GM12874 (cell line): ENCODE results near the gene UBA3.

Experiments used
- CTCF ChIP-seq: IDR thresholded peaks from 2 replicates; pipeline ENCODE4 v1.5.1; 2011; ENCODE audit warnings: low read depth, mild to moderate bottlenecking, control low read depth, low read length, moderate library complexity; ENCODE audit not compliant: insufficient read depth

UBA3 gene

GRCh38 chr3:69115731-69116130 is 35.6 kb upstream of the UBA3 start:
- no peak for TF ChIP-seq CTCF

- TF ChIP-seq CTCF: no peak
These were observed 33.4 kb upstream of the UBA3 start for GRCh38 chr3:69113536-69113935.

GRCh38 chr3:69110941-69111546 is 30.9 kb upstream of the UBA3 start:
- no peak for TF ChIP-seq CTCF

- no peak for TF ChIP-seq CTCF
These were observed 28.6 kb upstream of the UBA3 start for GRCh38 chr3:69108811-69109210.

- no peak for TF ChIP-seq CTCF
These were observed 27.7 kb upstream of the UBA3 start for GRCh38 chr3:69107841-69108240.

- TF ChIP-seq CTCF: no peak
These were observed 25.2 kb upstream of the UBA3 start for GRCh38 chr3:69105320-69105719.

- TF ChIP-seq CTCF: no peak
These were observed 24.4 kb upstream of the UBA3 start for GRCh38 chr3:69104586-69104985.

GRCh38 chr3:69103123-69103522 is 23.0 kb upstream of the UBA3 start:
- no peak for TF ChIP-seq CTCF
